Measurements from ENCODE around the gene CA10. TPM values are rescaled to one million over a fixed set of nuclear protein-coding genes. Genes with fewer than 3 reads are reported as not detected.

CA10 gene
- total RNA-seq, 2 donors from 2014 or later = 0.26 TPM; not detected in 1

DNA sequence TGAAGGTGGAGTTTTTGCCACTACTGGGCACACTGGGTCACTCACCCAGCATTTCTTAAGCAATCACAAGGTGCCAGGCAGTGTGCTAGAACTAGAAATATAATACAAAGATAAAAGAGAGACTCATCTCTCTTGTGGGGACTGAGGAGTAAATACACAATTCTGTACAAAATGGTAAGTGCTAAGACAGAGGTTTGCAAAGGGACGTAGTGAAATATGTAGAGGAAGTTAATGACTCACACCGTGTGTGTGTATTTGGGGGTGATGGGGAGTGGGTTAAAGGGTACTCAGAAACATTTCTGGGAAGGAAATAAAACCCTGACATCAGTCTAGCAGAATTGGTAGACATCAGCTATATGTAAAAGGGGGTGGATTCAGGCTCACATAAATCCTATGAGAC lies 389.3 kb downstream of the CA10 start:
- no peaks in the 10 kb centered on the region for H3K27me3 ChIP-seq
- intact Hi-C loops (cut with DNase I) = loop anchor here (10.0 kb wide), 1 partner anchor 56 kb away; no protein-coding TSS in a partner anchor
- H3K36me3 ChIP-seq (replicated peaks in 1 of 2; ENCODE audit: insufficient read depth in 1 of 2, low read depth in 2 of 2) = no peaks in the 10 kb centered on the region
- WGBS, 2 donors = 72 to 77% methylated on average over 2 of the region's 2 CpGs
- H3K4me1 ChIP-seq = no peaks in the 10 kb centered on the region
- no peak for TF ChIP-seq POLR2A (IDR thresholded peaks at IDR 0.05)
- TF ChIP-seq, protein P1, sequence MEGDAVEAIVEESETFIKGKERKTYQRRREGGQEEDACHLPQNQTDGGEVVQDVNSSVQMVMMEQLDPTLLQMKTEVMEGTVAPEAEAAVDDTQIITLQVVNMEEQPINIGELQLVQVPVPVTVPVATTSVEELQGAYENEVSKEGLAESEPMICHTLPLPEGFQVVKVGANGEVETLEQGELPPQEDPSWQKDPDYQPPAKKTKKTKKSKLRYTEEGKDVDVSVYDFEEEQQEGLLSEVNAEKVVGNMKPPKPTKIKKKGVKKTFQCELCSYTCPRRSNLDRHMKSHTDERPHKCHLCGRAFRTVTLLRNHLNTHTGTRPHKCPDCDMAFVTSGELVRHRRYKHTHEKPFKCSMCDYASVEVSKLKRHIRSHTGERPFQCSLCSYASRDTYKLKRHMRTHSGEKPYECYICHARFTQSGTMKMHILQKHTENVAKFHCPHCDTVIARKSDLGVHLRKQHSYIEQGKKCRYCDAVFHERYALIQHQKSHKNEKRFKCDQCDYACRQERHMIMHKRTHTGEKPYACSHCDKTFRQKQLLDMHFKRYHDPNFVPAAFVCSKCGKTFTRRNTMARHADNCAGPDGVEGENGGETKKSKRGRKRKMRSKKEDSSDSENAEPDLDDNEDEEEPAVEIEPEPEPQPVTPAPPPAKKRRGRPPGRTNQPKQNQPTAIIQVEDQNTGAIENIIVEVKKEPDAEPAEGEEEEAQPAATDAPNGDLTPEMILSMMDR (IDR thresholded peaks at IDR 0.05) = no peak
- DNase-seq (no peak), ATAC-seq (no peak)
- no peaks in the 10 kb centered on the region for H3K9me3 ChIP-seq
- H3K27ac ChIP-seq = no peak overlapping the region
- H3K4me3 ChIP-seq = no peak overlapping the region

DNA sequence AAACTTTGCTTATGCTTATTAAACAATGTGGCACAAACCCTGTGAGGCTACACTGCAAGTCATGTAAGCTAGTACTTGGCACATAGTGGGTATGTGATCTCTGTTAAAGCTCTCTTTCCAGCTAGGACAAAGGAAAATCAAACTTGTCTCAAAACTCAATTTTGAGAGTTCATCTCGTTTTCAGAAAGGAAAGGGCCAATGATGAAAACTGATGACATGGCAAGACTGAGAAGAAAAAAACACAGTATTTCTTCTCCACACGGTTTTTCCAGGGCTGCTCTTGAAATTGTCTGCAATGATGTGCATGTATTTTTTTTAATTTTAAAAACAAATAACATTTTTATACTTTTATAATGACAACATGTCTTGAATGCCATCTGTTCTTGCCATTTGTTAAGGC lies 389.8 kb downstream of the CA10 start:
- Histone ChIP-seq H3K27ac (no peak overlapping the region), H3K27me3 (no peaks in the 10 kb centered on the region), H3K36me3 (replicated peaks in 1 of 2; ENCODE audit: insufficient read depth in 1 of 2, low read depth in 2 of 2) (no peaks in the 10 kb centered on the region), H3K4me3 (no peak overlapping the region), H3K4me1 (no peaks in the 10 kb centered on the region), H3K9me3 (no peaks in the 10 kb centered on the region)
- DNase-seq (no peak), ATAC-seq (no peak)
- 51 to 56% methylated on average over 2 of the region's 2 CpGs for WGBS, 2 donors
- TF ChIP-seq, protein P1 (IDR thresholded peaks at IDR 0.05) = no peak
- TF ChIP-seq POLR2A (IDR thresholded peaks at IDR 0.05) = no peak
- intact Hi-C loops (cut with DNase I) = loop anchor here (10.0 kb wide), 1 partner anchor 56 kb away; no protein-coding TSS in a partner anchor

DNA sequence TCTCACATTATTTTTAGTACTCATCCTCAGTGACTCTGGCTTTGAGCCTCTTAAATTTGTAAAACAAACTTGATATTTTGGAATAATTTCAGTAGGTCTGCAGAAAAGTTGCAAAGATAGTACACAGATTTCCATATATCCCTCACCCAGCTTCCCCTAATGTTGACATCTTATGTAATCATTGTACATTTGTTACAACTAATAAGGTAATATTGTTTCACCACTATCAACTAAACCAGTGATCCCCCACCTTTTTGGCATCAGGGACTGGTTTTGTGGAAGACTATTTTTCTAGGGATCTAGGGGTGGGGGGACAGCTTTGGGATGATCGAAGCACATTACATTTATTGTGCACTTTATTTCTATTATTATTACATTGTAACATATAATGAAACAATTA lies 391.2 kb downstream of the CA10 start:
- WGBS, 2 donors = 96 to 97% methylated on average over 1 of the region's 1 CpG
- no peak for ATAC-seq
- Histone ChIP-seq H3K27me3 (no peaks in the 10 kb centered on the region), H3K36me3 (replicated peaks in 1 of 2; ENCODE audit: insufficient read depth in 1 of 2, low read depth in 2 of 2) (no peaks in the 10 kb centered on the region), H3K27ac (no peak overlapping the region), H3K4me1 (no peaks in the 10 kb centered on the region), H3K9me3 (no peaks in the 10 kb centered on the region), H3K4me3 (no peak overlapping the region)
- DNase-seq = no peak
- TF ChIP-seq, protein P1 (IDR thresholded peaks at IDR 0.05) = no peak
- no peak for TF ChIP-seq POLR2A (IDR thresholded peaks at IDR 0.05)
- intact Hi-C loops (cut with DNase I) = loop anchor here (10.0 kb wide), 1 partner anchor 58 kb away; no protein-coding TSS in a partner anchor

DNA sequence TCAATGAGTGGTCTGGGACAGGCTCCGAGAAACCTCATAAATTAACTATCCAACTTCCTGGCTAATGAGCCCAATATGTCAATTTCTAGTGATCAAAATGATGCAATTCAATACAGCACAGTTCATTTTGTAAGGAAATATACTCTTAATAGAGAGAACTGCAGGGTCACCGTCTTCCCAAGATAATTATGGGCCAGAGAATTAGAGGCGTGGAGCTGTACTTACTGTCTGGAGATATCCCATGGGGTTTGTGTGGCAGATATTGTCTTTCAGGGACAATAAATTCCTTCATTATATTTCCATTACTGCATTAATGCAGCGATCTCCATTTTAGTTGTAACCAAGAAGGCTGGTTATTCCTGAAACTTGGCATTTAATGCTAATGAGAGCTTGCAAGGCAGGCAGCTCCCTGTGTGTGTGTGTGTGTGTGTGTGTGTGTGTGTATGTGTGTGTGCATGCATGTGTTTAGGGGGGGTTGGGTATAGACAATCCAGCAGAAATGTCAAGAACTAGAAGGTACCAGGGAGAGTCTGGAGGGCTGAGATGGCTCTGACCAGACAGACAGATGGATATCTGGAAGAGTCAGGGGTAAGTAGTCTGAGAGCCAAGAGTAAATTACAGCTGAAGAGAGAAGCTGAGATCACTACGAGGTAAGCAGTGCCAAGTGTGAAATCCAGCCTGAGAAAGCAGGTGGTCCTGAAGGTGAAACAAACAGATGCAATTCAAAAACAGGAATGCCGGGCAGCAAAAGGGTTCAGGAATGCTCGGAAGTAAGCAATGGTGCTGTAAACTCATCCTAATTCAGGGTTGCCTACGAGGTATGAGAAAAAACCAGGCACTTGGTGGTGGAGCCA lies 393.0 kb downstream of the CA10 start:
- no peak overlapping the region for H3K27ac ChIP-seq
- H3K36me3 ChIP-seq (replicated peaks in 1 of 2; ENCODE audit: insufficient read depth in 1 of 2, low read depth in 2 of 2) = no peaks in the 10 kb centered on the region
- no peak for ATAC-seq
- intact Hi-C loops (cut with DNase I) = loop anchor here (10.0 kb wide), 1 partner anchor 59 kb away; no protein-coding TSS in a partner anchor
- 68 to 73% methylated on average over 8 of the region's 8 CpGs for WGBS, 2 donors
- H3K27me3 ChIP-seq = no peaks in the 10 kb centered on the region
- no peaks in the 10 kb centered on the region for H3K9me3 ChIP-seq
- no peaks in the 10 kb centered on the region for H3K4me1 ChIP-seq
- no peak for DNase-seq
- TF ChIP-seq, protein P1 (IDR thresholded peaks at IDR 0.05) = no peak
- TF ChIP-seq POLR2A (IDR thresholded peaks at IDR 0.05) = no peak
- no peak overlapping the region for H3K4me3 ChIP-seq
